Activated CD4-positive, alpha-beta T cell treated with anti-CD3 and anti-CD28 coated beads for 1 hour (primary cell): ENCODE results near the gene CFAP46.
"Not testable (repeated sequence)": the region's sequence is repeated elsewhere in the genome, so short reads cannot be mapped to it uniquely, and the experiment has no call there.

Experiments used
- DNase-seq: peaks from one replicate; pipeline ENCODE4 v3.0.0-alpha.2; 2020

Gene CFAP46

DNA sequence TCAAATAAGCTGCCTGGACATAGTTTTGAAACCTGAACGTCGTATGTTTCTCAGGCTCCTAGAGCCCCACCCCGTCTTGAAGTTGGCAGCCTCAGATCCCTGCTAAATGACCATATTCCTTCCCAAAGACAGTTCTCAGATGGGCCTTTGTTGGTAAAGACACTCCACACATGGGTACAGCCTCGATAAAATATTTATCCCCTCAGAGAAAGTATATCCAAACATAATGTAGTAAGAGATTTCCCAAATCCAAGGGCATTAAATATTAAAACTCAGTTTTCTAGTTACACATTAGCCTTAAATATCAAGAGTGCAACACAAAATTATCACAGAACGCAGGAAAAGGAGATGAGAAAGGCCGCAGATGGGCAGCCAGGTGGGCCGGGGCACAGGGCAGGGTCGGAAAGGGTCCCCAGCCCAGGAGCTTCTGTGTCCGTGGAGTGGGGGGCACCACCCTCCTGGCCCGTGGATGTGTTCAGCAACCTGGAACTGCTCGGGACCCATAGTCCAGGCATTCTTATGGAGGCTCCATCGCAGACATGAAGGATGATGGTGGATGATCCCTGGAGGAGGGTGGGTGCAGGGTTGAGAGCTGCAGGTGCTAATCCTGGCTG lies 1.5 kb upstream of the CFAP46 start:
- no peak for DNase-seq

- no peak for DNase-seq
These were observed 854 bp upstream of the CFAP46 start for GRCh38 chr10:132943058-132943790.

DNA sequence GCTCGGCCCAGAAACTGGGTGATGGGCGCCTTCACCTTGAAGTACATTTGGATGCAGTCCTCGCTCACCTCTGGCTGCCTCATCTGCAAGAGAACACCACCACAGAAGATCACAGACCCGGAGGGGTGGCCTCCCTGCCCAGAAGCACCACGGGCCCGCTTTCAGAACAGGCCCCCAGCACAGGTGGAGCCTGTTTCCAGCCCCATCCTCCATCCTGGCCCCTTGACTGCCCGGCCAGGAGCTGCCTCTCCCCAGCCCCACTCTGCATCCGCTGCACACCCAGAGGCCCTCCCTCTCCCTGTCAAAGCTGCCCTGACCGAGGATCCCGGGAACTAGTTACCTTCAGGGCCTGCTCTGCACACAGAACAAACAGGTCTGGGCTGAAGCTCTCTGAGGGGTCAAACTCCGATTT lies 724 bp downstream of the CFAP46 start:
- no peak for DNase-seq

GRCh38 chr10:132940791-132941465 lies 1.4 kb downstream of the CFAP46 start:
- no peak for DNase-seq

GRCh38 chr10:132939957-132940790 lies 2.2 kb downstream of the CFAP46 start:
- DNase-seq: no peak

DNA sequence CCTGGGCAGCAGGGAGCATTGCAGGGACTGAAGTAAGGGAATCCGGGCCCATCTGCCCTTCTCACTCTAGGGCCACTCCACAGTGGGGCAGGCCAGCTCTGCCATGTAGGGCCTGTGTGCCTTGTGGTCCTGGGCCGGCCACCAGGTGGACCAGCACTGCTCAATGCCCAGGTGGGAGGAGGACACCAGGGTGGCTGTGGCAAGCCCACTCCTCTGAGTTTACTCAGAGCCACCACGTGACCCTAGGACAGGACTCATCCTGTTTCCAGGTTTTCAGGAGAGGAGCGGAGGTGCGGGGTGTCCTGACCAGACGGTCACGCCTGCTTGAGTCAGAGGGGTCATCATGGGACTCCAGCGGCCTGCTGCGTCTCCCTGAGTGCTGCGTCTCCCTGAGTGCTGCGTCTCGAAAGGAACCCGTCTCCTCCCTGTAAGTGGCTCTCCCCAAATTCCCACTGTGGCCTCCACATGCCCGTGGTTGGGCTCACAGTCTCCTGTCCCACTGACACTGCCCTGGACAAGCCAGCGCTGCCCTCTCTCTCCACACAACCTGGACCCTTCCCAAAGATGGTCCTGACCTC lies 2.9 kb downstream of the CFAP46 start:
- DNase-seq: no peak

DNA sequence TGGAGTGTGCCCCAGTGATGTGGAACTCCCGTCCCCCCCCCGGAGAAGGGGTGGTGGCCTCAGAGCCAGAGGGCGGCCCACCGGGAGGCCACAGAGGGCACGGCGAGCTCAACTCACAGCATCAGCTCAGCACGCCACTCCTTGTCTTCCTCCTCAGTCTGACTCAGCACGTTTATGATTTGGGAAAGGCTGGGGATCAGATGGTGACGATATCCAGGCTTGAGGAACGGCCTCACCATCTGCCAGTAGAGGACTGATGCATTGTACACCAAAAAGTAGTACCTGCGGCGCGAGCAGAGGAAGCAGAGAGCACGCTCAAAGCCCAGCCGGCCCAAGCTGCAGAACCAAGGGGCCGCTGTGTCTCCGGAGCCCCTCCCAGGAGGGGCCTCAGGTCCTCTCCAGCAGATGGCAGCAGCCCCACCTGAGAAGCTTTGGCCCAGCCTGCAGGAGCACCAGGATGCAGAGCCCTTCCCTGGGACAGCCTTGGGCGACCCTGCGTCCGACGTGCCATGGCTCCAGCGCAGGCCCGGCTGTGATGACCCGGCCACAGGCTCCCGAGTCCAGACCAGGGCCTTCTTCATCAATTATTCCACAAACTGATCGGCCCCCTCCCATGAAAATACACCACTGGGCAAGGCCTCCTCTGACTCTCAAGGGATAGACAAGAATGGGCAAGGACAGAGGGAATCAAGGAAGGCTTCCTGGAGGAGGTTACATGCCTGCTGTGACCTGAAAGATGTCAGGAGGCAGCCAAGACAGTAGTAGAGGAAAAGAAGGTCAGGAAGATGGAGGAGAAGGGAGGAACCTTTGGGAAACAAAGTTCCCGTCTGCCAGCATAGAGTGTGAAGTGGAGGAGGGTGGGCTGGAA lies 3.7 kb downstream of the CFAP46 start:
- DNase-seq: no peak

- DNase-seq: no peak
These were observed 4.5 kb downstream of the CFAP46 start for GRCh38 chr10:132937861-132938260.

DNA sequence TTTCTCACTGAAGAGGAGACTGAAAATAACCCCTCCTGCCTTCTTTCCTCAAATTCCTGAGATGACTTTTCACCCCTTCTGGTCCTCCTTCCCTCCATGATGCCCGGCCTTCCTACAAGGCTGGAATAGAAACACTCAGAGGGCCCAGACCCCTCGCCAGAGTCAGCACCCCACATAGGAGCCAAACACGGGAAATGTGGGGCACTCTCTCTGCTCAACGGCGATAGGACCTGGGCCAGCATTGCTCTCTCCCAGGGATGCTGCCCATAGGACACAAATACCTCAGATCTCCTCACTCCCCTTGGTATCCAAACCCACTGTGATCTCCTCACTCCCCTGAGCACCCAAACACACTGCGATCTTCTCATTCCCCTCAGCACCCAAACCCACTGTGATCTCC lies 7.4 kb downstream of the CFAP46 start:
- no peak for DNase-seq

GRCh38 chr10:132933308-132934042 lies 8.9 kb downstream of the CFAP46 start:
- no peak for DNase-seq

DNA sequence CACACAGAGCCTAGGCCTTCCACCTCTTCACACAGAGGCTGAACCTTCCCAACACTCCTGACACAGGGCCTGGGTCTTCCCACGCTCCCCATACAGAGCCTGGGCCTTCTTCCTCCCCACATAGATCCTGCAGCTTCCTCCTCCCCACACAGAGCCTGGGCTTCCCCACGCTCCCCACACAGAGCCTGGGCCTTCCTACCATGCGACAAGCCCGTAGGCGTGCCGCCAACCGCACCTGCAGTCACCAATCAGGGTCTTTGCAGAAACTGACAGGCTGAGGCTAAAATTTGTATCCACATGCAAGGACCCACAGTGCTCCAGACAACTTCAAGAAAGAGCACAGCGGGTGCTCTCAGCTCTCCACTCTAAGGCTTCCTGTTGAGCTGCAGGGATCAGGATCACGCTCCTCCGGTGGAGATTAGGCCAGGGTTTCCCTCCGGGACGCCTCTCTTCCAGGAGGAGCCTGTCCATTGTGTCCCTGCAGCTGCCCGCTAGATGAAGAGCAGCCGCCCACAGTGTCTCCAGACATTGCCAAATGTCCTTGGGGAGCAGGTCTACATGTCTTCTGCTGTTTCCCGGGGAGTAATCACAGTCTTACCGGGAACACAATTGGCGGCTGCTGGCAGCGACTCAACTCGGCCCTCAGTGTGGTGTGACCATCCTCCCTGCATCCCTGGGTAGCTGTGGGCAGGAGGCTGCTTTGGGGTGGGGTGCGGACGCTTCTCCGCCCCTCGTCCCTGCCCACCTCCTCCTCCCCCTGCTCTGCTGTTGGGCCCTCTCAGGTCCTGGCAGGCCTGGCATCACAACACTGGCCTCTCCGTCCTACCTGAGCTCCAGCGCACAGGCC lies 9.7 kb downstream of the CFAP46 start:
- no peak for DNase-seq

DNA sequence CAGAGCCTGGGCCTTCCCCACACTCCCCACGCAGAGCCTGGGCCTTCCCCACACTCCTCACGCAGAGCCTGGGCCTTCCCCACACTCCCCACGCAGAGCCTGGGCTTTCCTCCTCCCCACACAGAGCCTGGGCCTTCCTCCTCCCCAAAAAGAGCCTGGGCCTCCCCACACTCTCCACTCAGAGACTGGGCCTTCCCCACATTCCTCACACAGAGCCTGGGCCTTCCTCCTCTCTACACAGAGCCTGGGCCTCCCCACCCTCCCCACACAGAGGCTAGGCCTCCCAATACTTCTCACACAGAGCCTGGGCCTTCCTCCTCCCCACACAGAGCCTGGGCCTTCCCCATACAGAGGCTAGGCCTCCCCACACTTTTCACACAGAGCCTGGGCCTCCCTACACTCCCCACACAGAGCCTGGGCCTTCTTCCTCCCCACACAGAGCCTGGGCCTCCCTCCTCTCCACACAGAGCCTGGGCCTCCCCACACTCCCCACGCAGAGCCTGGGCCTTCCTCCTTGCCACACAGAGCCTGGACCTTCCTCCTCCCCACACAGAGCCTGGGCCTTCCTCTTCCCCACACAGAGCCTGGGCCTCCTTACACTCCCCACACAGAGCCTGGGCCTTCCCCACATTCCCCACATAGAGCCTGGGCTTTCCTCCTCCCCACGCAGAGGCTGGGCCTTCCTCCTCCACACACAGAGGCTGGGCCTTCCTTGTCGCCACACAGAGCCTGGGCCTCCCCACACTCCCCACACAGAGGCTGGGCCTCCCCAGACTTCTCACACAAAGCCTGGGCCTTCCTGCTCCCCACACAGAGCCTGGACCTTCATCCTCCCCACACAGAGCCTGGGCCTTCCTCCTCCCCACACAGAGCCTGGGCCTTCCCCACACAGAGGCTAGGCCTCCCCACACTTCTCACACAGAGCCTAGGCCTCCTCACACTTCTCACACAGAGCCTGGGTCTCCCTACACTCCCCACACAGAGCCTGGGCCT lies 10.8 kb downstream of the CFAP46 start:
- DNase-seq: not testable (repeated sequence)

DNA sequence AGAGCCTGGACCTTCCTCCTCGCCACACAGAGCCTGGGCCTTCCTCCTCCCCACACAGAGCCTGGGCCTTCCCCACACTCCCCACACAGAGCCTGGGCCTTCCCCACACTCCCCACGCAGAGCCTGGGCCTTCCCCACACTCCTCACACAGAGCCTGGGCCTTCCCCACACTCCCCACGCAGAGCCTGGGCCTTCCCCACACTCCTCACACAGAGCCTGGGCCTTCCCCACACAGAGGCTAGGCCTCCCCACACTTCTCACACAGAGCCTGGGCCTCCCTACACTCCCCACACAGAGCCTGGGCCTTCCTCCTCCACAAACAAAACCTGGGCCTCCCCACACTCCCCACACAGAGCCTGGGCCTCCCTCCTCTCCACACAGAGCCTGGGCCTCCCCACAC lies 11.7 kb downstream of the CFAP46 start:
- not testable (repeated sequence) for DNase-seq

- no peak for DNase-seq
These were observed 12.3 kb downstream of the CFAP46 start for GRCh38 chr10:132929953-132930548.

DNA sequence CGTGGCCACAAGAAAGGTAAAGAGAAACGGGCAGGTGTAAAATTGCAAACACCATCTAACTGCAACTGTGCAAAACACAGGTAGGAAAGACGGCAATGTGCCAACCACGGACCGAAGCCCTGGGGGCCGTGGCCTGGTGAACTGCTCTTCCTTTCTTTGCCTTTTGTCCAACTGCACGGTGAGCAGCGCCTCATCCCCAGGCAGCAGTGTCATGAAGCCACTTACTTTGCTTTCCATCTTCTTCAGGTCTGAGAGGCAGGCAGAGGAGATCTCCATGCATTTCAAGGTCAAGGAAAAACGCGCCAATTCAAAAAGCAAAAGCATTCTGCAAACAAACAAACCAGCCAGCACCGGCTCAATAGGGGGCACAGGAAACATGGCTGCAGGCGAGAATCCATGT lies 12.9 kb downstream of the CFAP46 start:
- no peak for DNase-seq

DNA sequence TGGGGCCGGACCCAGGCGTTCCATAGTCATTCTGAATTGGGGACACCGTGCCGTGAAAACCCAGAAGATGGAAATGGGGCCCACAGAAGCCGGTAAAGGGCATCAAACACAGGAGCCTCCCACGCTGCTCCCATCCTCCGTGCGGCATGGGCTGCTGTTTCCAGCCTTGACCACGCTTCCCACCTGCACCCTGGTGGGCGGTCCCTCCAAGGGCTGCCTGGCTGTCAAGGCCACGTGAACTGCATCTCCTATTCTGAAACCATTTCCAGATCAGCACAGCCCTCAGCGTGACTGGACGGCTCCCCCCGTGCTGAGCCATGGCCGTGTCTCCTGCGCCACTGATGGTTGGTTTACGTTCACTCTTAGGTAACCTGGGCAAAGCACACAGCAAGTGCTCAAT lies 14.1 kb downstream of the CFAP46 start:
- DNase-seq: no peak

DNA sequence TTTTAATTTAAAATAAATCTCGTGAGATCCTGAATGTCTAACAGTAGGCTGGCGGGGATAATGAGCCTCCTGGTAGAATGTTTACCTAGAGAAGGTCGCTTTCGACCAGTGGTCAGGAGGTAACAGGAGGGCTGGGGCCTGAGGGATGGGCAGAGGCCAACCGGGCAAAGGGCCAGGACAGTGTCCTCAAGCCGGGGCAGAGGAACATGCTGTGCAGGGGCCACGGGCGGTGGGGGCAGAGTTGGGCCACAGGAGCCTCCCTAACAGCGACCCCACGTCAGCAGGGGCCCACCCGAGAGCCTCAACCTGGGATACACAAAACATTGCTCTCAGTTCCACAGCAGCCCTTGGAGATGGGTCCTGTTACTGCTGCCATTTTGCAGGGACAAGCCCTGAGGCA lies 14.5 kb downstream of the CFAP46 start:
- no peak for DNase-seq
